Measurements from ENCODE around the gene PTTG1IP.

The PTTG1IP gene

DNA sequence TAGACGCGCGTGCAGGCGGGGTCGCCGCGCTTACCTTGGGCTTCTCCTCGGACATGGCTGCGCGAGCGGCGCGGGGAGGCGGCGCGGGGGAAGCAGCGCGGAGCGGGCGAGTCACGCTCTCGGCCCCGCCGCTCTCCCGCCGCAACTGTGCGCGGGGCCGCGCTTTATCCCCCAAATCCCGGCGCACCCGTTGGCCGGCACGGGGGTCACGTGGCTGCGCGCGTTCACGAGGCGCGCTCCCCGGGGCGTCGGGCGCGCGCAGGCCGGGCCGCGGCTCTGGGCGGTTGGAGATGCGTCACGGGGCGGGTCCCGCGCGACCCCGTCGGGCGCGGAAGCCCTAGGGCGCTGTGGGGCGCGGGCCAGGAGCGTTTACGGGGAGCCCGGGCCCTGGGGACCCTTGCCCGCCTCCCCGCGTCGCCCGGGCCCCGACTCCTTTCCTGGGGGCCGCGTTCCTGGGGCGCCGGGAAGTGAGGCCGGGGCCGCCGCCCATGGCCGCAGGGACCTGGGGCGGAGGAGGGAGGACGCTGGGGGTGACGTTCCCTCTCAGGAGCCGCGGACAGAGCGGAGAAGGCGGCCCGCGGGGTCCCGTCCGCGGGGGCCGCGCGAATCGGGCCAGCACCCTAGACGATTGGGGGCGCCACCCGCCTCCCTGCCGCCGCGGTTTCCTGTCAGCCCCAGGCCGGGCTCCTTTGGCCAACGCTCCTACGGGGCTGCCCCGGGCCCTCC, 55.4 kb downstream of the PTTG1IP start, which contains the start of gene SUMO3:
TSS of gene SUMO3 (minus strand) at position 149 of the 726 bp plus-strand sequence. CDS start at position 55, 94 bp downstream.
- peak; percentile 84 for DNase-seq

DNA sequence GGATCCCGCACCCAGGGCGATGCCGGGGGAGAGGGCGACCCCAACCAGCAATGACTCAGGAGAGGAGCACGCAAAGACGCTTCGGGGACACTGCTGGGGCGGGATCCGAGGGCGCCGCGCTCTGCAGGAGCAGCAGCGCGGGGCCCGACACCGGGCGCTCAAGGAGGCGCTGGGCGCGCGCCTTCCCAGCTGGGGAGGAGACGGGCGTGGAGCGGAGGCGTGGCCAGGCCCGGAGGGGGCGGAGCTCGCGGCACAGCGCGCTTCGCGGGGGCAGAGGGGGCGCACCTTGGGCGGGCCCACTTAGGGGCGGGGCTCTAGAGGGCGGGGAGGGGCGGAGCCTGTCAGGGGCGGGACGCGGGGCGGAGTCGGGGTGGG, 56.0 kb downstream of the PTTG1IP start:
- peak; percentile 78 for DNase-seq

GRCh38 chr21:44816761-44817505, 56.6 kb downstream of the PTTG1IP start:
- DNase-seq = no peak

DNA sequence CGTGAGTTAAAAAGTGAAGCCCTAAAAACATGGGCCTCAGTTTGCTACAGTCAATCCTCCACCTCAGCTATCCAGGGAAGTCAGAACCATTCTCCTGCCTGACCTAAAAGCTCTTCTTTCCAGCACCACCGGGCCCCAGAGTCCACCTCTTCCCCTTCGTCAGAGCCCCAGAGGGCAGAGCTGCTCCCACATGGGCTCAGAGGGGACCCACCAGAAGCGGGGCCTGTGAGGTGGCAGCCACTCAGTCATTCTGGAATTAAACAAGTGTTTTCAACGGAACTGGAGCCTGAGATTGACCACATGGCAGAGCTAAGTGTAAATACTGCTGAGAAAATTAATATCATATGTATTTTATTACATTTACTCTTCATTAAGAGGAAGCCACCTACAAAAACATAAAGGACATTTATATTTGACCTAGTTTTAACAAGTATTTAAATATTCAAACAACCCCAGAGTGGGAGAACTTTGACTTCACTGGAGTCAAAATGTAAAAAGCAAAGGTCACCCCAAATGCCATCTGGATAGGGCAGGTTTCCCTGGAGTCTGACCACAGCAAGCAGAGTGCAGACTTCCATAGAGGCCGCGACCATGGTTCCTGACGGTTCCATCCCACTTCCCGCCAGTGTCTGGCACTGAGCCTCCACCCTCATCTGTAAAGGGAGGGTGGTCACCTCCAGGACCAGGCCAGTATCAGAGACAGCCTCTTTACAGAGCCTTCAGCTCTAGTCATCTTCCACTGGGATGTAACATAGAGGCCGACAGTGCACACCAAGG, 57.5 kb downstream of the PTTG1IP start:
- DNase-seq = no peak

- no peak for DNase-seq
Observed at GRCh38 chr21:44815225-44815624, 58.3 kb downstream of the PTTG1IP start.

DNA sequence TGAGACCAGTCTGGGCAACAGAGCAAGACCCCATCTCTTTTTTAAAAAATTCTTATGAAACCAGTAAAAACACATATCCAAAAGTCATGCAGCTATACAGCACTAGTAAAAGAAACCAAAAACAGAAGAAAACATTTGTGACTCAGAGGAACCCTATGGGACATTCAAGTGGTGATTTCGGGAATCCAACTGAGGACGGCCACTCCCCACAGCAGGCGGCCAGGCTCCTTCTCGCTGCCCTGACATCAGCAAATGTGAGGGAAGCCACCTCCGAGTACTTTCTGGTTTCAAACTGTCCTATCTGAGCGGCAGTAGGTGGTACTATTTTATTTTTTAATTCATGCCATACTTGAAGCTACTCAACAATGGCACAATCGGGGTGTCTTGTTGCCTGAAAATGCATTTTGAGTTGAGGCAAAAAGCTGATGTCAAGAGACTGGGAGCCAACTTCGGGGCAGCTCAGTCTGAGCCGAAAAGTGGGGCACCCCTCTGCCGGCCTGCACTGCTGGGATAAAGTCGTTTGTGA, 58.9 kb downstream of the PTTG1IP start:
- DNase-seq = no peak

GRCh38 chr21:44813727-44814126, 59.8 kb downstream of the PTTG1IP start:
- DNase-seq = no peak

DNA sequence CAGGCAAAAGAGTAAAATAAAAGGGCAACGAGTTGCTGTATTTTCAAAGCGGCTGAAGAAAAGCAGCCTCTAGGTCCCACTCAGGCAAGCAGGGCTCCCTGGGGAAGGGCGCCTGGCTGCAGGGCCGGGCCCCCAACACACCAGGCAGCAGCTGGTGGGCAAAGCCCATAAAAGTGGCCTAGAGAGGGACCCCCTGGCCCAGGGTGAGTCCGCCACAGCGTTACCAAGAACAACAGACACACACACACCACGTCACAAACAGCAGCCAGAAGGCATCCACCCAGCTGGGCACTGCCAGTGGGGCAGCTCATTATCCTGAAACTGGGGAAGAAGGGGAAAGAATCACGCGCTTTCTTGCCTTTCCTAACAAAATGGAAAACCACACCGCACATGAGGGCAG, 60.3 kb downstream of the PTTG1IP start:
- no peak for DNase-seq

DNA sequence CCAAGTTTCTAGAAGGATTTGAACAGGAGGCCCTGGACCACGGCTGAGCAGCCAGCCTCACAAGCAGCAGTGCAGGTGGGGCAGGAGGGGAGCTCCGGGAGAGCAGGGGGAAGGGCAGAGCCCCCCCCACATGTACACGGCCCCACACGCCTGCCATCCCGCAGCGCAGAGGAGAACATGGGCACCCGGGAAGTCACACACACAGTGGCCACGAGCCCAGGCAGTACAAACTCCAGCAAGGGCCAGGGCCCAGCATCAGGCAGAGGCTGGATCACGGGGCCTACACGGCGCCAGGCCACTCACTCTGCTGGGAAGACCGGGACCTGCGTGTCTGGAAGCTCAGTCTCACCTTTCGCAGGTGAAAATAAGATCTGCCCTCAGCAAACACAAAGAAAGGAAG, 60.9 kb downstream of the PTTG1IP start:
- no peak for DNase-seq

DNA sequence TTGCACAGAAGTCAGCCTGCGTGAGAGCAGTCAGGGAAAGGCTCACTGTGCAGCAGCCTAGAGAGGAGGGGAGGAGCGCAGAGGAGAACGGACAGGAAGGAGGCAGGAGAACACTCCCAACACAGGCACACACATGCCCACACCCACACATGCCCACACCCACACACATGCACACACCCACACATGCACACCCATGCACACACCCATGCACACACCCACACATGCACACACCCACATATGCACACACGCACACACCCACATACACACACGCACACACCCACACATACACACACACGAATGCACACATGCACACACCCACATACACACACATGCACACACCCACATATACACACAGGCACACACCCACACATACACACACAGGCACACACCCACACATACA, 62.7 kb downstream of the PTTG1IP start:
- no peak for DNase-seq

GRCh38 chr21:44805859-44806258, 67.6 kb downstream of the PTTG1IP start:
- no peak for DNase-seq

DNA sequence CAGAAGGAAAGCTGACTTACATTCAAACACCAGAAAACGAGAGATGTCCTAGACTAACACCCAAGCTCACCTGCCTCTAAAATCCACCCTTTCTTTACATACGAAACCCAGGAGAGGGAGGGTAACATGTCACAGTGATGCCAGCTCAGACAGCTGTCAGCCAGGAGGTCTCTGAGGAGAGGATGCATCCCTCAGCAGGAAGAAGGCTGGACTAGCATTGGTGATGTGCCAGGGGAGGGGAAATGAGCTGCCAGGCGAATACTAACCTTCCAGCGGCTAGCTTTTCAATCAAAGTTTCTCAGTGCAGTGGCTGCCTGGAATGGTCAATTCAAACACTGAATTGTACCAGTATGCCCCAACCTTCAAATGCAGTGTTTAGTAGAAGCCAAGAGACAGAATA, 68.3 kb downstream of the PTTG1IP start:
- no peak for DNase-seq

DNA sequence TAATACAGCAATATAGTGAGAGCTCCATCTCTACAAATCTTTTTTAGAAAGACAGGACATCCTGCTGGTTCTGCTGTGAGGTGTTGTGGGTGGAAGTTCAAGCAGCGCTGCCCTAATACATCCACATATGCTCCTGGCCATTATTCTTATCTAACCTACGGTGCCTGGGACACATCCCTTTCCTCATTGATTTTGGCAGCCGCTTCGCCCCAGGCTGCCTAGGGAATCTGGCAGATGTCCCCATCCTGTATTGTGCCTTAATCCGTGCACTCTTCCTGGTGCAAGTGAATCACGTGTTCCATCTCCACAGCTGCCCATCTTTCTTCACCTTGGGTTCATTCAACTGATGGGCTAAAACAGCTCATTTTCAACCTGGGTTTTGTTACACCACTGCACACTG, 68.7 kb downstream of the PTTG1IP start:
- DNase-seq = no peak

GRCh38 chr21:44803651-44804050, 69.8 kb downstream of the PTTG1IP start:
- no peak for DNase-seq

- no peak for DNase-seq
Observed at GRCh38 chr21:44802396-44803153, 70.9 kb downstream of the PTTG1IP start.

GRCh38 chr21:44801468-44802395, 71.8 kb downstream of the PTTG1IP start, which contains the start of gene UBE2G2:
Gene UBE2G2 (minus strand): TSS chr21:44801820. CDS start chr21:44801748, 72 bp downstream.
- peak; percentile 76 for DNase-seq

DNA sequence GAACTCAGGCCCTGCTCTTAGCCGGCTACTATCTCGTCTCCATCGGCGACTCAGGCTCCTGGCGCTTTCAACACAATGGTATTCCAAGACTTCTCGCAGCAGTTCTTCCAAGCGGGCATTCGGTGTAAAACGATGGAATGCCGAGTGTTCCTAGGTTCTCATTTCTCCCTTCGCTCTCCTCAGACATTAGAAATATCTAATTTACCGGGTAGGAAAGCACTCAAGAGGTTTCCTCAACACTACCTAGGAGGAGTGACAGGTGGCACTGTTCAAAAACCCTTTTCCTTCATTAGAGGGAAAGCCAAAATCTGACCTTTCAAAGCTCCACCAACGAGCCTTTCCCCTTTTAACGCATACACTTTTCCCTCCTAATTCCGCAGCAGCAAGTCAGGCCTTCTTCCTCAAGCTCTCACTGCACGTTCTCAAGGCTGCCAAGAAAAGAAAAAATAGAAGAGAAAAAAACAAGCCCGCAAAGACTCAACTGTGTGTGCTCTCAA, 72.5 kb downstream of the PTTG1IP start:
- DNase-seq = no peak

DNA sequence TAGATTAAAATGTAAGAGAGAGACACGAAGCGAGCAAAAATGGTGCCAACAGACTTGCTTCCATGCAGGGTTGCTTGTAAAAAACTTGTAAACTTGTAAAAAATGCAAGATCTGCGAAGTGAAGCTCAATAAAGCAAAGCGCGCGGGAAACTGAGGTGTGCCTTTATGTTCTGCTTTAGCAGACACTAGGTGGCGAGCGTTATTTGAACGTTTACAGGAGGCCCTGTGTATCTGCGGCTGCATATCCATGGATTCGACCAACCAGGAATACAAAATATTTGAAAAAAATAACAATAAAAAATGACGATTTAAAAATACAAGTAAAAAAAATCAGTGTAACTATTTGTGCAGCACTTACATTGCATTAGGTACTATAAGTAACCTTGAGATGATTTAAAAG, 73.4 kb downstream of the PTTG1IP start:
- no peak for DNase-seq

- DNase-seq = no peak
Observed at GRCh38 chr21:44799646-44800045, 73.8 kb downstream of the PTTG1IP start.
